Ascending aorta (tissue), 2 donors: ENCODE measurements around the gene ARHGDIB. TPM values are rescaled to one million over a fixed set of nuclear protein-coding genes. Genes with fewer than 3 reads are reported as not detected.

Experiments
- DNase-seq, 2 donors: peaks; one replicate each; pipeline ENCODE4 v3.0.0-alpha.2; 2019; ENCODE audit warnings: low spot score in 2 of 2
- H3K27ac ChIP-seq, 2 donors: fragments of 200-600 bp; sonication (generic); one replicate each; pipeline ENCODE4 v1.5.1; 2016 to 2017; ENCODE audit warnings: mild to moderate bottlenecking in 1 of 2
- H3K27me3 ChIP-seq: fragments of 200-600 bp; sonication (generic); one replicate; pipeline ENCODE4 v1.5.1; 2017
- H3K36me3 ChIP-seq, 2 donors: fragments of 200-600 bp; sonication (generic); one replicate each; pipeline ENCODE4 v1.5.1; 2016
- H3K4me1 ChIP-seq, 2 donors: fragments of 200-600 bp; sonication (generic); one replicate each; pipeline ENCODE4 v1.5.1; 2016 to 2017; ENCODE audit warnings: mild to moderate bottlenecking in 1 of 2
- H3K4me3 ChIP-seq, 2 donors: fragments of 200-600 bp; sonication (generic); one replicate each; pipeline ENCODE4 v1.5.1; 2016 to 2017; ENCODE audit warnings: mild to moderate bottlenecking in 1 of 2
- H3K9me3 ChIP-seq, 2 donors: fragments of 200-600 bp; sonication (generic); one replicate each; pipeline ENCODE4 v1.5.1; 2016
- CTCF ChIP-seq, 3 experiments: fragments of 200-600 bp in 2 of 3; fragments of 450-650 bp in 1 of 3; sonication (generic) in 2 of 3; IDR thresholded peaks; one replicate each; pipeline ENCODE4 v1.5.1; 2016 to 2019; ENCODE audit warnings: antibody characterized with exemption in 3 of 3, mild to moderate bottlenecking in 1 of 3, moderate library complexity in 1 of 3
- intact Hi-C: fragments of 100-400 bp; cut with DNase I; formaldehyde crosslinking; loops from one replicate; pipeline ENCODE4 v1.15.1; 2023
- total RNA-seq: library from RNA; depleted of rRNA; stranded (reverse); fragments of >200 nt; gene quantifications from one replicate; pipeline ENCODE4 v1.1.0, GENCODE V29; 2016

ARHGDIB gene
- total RNA-seq: 87.1 TPM

- TF ChIP-seq CTCF (IDR thresholded peaks at IDR 0.05): no peak
- Histone ChIP-seq H3K9me3 (no peaks in the 10 kb centered on the region), H3K27me3 (no peaks in the 10 kb centered on the region), H3K36me3 (no peaks in the 10 kb centered on the region), H3K4me3 (peak within 1 kb of the TSS; percentile 52 to 66), H3K4me1 (peaks cover 6 to 24% of the 10 kb centered on the region in 2 donors), H3K27ac (peak within 1 kb of the TSS; percentile 70 to 78)
- peak; percentile 30 to 72 for DNase-seq
- intact Hi-C loops: no loop called here
Measured at GRCh38 chr12:14961466-14962152, at the start of gene ARHGDIB. Gene ARHGDIB, minus strand, starts transcription at chr12:14961601. Its CDS starts 10,889 bp downstream, at chr12:14950712.

GRCh38 chr12:15011162-15011561 is 49.8 kb upstream of the ARHGDIB start:
- intact Hi-C loops: no loop called here
- H3K27ac ChIP-seq: no peak overlapping the region
- no peaks in the 10 kb centered on the region for H3K27me3 ChIP-seq
- H3K36me3 ChIP-seq: no peaks in the 10 kb centered on the region
- H3K4me3 ChIP-seq: no peak overlapping the region
- no peak for DNase-seq
- H3K4me1 ChIP-seq: no peaks in the 10 kb centered on the region
- no peaks in the 10 kb centered on the region for H3K9me3 ChIP-seq
- peak in 1 of 3 experiments; percentile 11 for TF ChIP-seq CTCF (IDR thresholded peaks at IDR 0.05)

GRCh38 chr12:15007551-15007950 is 46.1 kb upstream of the ARHGDIB start:
- intact Hi-C loops: loop anchor here (10.0 kb wide), 1 partner anchor 107 kb away; no protein-coding TSS in a partner anchor
- no peak for TF ChIP-seq CTCF (IDR thresholded peaks at IDR 0.05)
- no peak for DNase-seq
- Histone ChIP-seq H3K4me1 (peaks cover 0 to under 1% of the 10 kb centered on the region in 2 donors), H3K36me3 (no peaks in the 10 kb centered on the region), H3K27ac (no peak overlapping the region), H3K9me3 (no peaks in the 10 kb centered on the region), H3K27me3 (no peaks in the 10 kb centered on the region), H3K4me3 (no peak overlapping the region)

- H3K27ac ChIP-seq: no peak overlapping the region
- H3K9me3 ChIP-seq: no peaks in the 10 kb centered on the region
- H3K36me3 ChIP-seq: no peaks in the 10 kb centered on the region
- intact Hi-C loops: loop anchor here (10.0 kb wide), 1 partner anchor 110 kb away; no protein-coding TSS in a partner anchor
- no peak for TF ChIP-seq CTCF (IDR thresholded peaks at IDR 0.05)
- no peaks in the 10 kb centered on the region for H3K27me3 ChIP-seq
- H3K4me3 ChIP-seq: no peak overlapping the region
- DNase-seq: no peak
- peaks cover 3 to 8% of the 10 kb centered on the region in 2 donors for H3K4me1 ChIP-seq
Measured at GRCh38 chr12:15005064-15005463, 43.7 kb upstream of the ARHGDIB start.

GRCh38 chr12:15004421-15004820 is 43.0 kb upstream of the ARHGDIB start:
- H3K27ac ChIP-seq: no peak overlapping the region
- intact Hi-C loops: loop anchor here (5.0 to 10.0 kb wide), 4 partner anchors 110 to 518 kb away; no protein-coding TSS in a partner anchor
- H3K4me1 ChIP-seq: peaks cover 3 to 8% of the 10 kb centered on the region in 2 donors
- TF ChIP-seq CTCF (IDR thresholded peaks at IDR 0.05): no peak
- no peaks in the 10 kb centered on the region for H3K36me3 ChIP-seq
- H3K4me3 ChIP-seq: no peak overlapping the region
- H3K9me3 ChIP-seq: no peaks in the 10 kb centered on the region
- DNase-seq: no peak
- H3K27me3 ChIP-seq: no peaks in the 10 kb centered on the region
